NCI-H2107 treated with DMSO at 0.1 percent for 48 hours (cell line): ENCODE data around the gene CCER1.
"Not testable (repeated sequence)": the region's sequence is repeated elsewhere in the genome, so short reads cannot be mapped to it uniquely, and the experiment has no call there.

Experiments
- DNase-seq: peaks from one replicate; lab custom pipeline; 2025; ENCODE audit not compliant: unreplicated experiment; lab: John Stamatoyannopoulos, UW

CCER1 gene, protein sequence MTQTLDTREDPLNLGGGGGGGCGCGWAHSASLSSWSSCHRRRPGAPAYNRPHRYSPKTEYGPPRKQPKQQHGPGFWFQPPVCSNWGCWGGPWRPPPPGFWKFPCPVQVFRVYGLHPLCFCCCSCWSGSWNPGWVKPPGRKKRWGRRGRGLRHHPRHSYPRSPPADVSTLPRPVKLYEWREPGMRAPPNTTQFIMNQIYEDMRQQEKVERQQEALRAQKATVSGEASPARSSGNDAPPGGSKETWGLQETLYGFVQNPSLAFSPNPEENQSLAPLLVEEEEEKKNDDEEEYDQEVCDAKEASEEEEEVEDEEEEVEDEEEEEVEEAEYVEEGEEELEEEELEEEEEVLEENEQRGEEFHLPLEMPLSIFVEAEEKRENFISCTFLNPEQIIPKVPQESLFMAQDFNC

DNA sequence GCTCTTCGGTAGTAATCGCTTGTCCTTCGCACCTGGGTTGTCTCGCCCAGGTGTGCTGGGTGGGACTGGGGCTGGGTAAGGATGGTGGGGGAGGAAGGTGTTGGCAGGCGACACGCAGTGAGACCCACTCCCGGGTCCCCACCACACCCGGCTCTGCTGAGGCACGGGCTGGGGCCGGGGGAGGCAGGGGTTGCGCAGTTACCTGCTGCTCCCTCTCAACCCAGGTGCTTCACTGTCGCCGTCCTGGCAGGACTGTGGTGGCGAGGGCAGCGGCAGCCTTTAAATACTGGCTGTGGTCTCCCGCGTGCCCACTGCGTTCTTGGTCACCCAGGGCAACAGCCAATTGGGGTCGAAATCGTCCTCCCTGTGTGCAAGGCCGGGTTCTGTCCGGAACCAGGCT lies at the start of gene CCER1:
Gene CCER1 (minus strand): TSS at position 256 of the 400 bp plus-strand sequence. CDS start 434 bp downstream, outside the sequence.
- DNase-seq, result no peak

DNA sequence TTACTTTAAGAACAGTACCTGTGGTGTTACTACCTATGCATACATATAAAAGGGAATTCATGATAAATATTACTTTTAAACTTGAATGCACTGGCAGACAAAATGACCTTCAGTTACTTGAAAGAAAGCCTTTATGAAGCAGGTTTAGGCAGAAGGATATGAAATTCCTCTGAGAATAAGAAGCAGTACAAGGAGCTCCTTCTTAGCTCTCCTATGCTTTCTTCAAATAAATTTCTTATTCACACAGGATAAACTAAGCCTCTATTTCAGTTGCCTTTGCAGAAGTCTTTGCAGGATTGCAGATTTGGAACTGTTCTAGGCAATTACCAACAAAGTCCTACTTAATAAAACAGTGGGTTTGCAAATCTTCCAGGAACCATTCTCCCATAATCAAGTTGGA lies 48.8 kb upstream of the CCER1 start:
- DNase-seq, result no peak

DNA sequence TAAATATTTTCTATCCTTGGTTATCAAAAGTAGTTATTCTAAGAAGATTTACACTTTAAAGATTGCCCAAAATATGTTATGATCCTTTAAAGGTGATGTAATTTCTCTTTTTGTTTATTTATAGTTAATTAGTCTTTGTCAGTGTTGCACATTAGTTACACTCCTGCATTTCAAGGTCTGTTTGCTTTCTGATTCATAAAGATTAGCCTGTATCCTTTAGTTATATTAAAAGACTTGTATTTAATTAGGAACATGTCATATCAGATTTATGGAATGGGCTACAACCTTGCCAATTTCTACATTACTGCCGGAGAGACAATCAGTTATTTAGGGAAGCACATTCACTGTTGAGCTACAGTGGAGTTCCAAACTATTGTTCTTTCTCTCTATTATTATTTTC lies 46.3 kb upstream of the CCER1 start:
- no peak for DNase-seq

DNA sequence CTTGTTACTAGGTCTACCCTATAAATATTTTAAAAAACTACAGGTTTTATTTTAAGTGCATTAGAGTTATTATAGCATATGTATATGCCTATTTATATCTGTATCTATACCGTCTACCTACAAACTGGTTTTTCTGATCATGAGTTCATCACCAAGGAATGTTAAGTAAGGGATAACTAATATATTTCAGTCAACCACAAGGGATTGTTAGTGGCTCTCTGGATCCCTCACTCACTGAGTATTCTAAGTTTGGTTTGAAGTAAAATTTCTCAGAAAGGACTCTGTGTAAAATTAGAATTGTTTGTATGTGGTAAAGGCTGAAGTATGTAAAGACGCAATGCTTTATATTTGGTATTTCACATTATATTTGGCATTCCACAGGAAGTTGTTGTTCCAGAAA lies 45.0 kb upstream of the CCER1 start:
- no peak for DNase-seq

DNA sequence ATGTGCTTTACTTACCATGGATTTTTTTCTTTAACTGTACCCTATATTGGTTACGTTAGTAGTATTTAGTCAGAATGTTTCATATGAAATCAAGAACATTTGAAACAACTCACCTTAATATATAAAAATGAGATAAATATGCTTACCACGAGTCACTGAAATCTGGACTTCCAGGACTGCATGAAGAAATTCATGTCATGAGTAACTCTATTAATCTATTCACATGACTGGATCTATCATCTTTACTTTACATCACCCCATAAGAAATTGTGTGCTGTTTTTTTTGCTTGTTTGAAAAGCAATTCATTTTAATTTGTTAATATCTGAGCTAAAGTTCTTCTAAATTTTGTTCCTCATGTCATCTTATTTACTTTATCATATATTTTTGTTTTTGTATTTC lies 44.6 kb upstream of the CCER1 start:
- no peak for DNase-seq

DNA sequence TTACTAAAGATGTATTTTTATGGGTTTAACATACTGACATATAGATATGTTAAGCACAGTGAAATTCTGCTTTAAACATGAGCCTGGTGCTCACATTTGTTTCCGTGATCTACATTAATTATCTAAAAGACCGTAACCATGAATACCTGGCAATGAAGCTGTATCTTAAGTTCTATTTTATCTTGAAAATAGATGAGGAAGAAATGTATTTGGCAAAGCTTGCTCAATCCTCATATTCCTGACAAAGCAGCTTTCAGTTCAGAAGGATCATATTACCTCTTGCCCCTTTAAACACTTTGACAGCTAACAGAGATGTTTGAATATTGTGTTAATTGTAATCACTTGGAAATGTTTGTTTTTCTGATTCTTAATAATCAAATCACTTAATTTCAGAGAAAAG lies 40.0 kb upstream of the CCER1 start:
- no peak for DNase-seq

DNA sequence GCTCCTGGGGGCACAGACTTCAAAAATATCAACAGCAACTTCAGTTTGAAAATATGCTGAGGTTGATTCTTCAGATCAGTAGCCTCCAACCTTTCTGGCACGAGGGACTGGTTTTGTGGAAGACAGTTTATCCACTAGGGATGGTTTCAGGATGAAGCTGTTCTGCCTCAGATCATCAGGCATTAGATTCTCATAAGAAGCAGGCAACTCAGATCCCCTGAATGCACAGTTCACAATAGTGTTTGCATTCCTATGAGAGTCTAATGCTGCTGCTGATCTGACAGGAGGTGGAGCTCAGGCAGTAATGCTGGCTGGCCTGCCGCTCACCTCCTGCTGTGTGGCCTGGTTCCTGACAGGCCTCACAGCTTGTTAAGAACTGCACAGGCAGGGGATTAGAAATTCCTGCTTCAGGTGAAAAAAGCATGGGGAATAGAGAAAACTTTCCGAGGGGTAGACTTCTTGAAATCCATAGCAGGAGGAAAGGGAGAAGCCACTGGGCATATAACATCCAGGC lies 37.0 kb upstream of the CCER1 start:
- no peak for DNase-seq

DNA sequence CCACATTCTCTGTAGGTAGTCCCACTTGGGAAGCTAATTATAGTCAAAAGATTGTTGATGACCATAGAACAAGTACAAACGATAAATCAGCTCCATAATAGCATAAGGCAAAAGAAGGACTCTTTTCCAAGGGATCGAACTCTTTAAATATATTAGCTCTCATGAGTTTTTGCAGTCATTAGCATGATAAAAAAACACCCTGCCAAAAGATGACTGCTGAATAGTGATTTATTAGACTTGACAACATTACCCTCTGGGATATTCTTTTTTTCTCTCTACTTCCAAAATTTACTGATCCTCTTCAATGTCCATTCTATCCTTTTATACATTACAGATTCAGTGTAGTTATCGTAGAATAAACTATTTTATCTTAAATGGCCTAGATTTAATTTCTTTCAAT lies 35.6 kb upstream of the CCER1 start:
- DNase-seq, result no peak

DNA sequence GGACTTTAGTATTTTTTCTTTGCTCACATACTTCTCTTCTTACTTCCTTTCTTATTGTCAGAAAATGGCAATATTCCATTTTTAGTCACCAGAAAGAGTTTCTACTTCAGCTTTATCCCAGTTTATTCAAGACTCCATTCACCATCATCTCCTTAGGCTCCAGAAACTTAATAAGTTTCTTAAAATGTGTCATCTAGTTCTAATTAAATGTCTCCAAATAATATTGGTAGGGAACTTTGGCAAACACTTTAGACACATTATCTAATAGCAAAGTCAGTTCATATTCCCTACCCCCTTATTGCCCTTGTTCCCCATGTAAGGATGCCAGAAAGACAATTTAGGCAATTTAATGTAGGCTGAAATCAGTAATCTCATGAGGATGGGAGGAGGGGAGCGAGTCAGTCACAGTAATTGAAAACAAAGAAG lies 34.7 kb upstream of the CCER1 start:
- DNase-seq, result no peak

DNA sequence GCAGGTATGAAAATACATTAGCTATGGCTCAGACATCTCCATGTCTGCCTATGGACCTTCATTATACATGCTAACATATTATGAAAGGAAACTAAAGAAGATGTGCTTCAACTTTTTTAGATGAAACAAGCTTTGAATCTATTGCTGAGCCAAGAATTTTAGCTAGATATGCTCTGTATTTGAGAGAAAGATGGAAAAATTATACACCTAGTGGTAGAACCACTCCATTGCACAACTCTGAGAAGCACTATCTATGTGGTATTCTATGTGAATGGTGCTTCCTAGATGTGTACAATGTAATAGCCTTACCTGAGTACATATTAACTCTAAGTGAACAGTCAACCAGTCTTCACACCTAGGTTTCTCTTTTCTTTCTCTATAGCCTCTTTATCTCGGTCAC lies 32.5 kb upstream of the CCER1 start:
- DNase-seq, result no peak

DNA sequence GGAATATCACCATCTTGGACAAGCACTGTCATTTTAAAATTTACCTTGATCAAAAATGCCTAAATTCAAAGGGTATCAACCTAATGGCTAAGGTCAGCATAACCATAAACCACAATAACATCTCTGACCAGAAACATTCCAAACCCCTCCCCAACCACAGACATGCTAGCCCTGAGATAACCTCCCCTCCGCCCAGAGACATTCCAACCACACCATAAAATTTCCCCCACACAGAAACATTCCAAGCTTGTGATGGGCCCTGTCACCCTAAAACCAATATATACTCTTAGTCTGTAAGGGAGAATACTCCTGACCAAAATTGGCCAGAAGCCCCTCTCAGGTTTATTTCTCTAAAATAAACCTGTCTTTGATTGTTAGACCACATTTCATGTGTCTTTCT lies 32.1 kb upstream of the CCER1 start:
- no peak for DNase-seq

DNA sequence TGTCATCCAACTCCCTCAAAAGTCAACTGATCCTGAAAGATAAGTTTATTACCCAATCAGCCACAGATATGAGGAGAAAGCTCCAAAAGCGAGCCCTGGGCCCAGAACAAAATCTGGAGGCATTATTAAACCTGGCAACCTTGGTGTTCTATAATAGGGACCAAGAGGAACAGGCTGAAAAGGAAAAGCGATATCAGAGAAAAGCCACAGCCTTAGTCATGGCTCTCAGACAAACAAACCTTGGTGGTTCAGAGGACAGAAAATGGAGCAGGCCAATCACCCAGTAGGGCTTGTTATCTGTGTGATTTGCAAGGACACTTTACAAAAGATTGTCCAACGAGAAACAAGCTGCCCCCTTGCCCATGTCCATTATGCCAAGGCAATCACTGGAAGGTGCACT lies 30.4 kb upstream of the CCER1 start:
- DNase-seq, result not testable (repeated sequence)

DNA sequence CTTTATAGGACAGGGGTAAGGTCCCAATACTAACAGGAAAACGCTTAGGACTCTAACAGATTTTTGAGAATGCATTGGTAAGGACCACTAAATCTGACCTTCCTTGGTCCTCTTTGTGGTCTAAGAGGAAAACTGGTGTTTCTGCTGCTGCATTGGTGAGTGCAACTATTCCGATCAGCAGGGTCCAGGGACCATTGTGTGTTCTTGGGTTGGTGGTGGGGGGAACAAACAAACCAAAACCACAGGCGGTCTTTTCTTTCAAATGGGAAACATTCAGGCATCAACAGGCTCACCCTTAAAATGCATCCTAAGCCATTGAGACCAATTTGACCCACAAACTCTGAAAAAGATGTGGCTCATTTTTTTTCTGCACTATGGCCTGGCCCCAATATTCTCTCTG lies 29.1 kb upstream of the CCER1 start:
- no peak for DNase-seq

DNA sequence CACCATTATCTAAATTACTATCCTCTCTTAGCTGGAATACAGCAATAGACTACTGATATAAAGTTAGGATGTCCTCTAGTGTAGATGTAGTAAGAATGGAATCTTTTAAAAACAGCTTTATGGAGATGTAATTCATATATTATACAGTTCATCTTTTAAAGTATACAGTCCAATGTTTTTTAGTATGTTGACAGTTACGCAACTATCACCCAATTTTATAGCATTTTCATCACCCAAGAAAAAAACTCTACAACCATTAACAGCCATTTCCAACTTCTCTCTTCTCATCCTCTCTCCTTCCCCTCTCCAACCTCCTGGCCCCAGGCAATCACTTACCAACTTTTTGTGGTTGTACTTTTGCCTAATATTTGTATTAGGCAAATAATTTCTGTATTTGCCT lies 27.2 kb upstream of the CCER1 start:
- DNase-seq, result no peak

DNA sequence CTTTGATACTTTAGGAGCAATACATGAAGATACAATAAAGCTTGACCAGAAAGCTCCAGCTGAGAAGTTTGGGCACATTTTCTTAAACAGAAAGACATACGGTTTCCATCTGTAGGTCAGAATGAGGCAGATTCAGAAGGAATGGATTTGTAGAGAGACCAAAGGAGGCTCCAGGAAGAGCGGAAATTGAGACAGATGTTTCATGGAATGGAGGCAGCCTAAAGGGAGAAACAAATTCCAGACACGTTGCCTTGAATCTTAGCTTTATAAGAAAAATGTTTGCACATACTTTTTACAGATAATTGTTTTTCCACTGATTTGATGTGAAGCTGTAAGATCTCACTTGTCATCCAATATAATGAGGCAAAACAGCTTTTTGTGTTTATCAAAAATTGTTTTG lies 25.0 kb upstream of the CCER1 start:
- no peak for DNase-seq

DNA sequence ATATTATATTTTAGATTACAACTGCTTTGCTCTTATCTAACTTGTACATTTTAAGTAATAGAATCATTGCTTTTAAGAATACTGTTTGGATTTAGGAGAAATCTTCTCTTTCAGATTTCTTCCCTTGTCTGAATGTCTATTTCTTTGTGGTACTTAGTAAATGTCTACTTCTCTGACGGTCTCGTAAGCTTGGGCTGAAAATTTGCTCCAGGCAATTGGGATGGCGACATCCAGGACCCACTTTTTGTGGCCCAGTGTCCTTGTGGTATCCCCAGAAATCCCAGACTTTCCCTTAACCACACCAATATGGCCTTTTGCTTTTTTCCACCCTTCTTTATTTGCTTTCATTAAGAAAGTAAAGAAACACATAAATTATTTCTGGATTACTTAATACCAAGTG lies 24.0 kb upstream of the CCER1 start:
- no peak for DNase-seq

DNA sequence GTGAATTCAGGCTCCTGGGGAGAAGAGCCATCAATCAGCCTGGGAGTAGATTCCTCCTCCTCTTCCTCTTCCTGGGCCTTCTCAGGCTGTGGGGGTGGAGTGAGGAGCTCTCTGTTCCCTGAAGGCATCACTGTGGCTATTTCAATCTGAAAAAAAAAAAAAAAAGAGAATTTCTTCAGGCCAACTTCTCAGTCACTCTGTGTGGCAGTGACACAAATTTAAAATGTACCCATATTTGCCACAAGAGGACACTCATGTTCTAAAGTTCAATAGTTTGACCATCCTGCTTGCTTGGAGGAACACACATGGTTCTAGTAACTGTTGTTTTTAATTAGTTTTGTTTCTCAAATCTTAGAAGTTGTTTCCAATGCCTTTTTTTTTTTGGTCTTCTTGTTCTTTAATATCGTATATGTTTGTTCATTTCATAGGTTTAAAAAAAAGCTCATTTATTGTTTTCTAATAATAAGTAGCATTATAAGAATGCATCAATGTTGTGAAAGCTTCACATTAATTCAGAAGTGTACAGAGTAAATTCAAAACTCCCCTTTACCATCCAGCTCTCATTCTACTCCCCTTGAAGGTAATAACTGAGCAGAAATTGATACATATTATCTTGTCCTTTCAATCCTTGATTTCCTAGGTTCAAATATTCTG lies 23.3 kb upstream of the CCER1 start:
- DNase-seq, result peak; percentile 6

DNA sequence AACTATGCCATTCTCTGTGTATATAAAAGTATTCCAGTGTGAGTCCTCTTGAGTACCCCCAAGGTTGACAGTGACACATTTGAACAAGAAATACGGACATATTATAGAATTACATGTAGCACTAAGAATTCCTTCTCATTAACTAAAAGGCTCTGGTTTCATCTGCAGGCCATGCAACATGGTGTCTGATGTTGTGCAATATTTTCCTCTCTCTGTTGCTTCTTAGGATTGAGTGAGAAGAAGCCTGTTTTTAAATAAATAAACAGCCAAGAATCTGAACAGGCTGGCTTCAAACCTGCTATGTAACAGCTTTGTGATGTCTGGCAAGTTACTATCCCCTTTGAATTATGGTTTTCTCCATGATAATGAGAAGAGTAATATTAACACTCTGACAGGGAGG lies 22.2 kb upstream of the CCER1 start:
- DNase-seq, result no peak

DNA sequence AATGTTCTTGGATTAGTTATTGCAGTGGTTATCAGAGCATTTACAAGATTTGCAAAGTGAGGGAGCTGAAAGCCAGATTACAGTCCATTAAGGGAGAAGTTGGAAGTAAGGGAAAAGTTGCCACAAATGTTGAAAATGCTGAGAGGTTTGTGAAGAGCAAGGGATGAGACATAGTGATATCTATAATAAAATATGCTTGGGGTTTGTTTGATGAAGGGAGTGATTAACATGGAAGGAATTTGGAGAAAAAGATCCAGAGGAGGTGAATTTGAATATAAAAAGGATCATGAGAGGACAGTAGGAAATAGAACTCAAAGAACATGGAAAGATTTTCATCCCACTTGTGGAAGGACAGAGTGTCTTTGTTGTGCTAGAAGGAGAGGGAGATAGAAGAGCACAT lies 19.3 kb upstream of the CCER1 start:
- DNase-seq, result no peak

DNA sequence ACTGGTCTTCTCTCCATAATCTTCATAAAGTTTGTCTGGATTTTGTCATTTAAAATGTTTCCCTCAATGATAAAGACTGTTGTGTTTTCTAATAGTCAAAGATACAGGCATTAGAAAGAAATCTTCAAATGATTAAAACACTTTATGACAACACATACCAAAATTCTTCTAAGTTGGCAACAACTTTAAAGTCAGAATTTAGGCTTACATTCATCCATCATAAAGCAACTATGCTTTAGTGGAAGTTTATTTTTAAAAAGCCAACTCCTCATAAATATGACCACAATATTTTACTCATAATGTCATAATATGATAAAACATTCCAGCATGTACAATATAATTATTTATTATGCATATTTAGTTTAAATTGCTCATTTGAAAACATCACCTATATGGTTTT lies 17.2 kb upstream of the CCER1 start:
- DNase-seq, result no peak

DNA sequence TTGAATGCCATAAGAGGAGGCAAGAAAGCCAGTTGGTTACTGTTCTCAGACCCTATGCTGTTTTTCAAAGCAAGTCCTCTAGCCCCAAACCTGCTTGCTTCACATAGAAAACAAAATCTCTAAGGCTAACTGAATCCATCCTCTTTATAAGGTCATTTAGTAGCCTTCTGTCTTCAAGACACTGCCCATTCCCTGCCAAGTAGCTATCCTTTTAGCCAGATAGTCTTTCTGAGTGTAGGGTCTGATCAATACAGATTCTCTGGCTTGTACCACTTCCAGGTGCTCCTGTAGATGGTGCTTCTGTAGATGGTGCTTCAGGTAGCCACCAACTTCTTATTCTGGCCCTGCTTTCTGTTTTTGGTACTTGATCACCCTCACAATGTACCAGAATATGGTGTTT lies 15.9 kb upstream of the CCER1 start:
- no peak for DNase-seq

DNA sequence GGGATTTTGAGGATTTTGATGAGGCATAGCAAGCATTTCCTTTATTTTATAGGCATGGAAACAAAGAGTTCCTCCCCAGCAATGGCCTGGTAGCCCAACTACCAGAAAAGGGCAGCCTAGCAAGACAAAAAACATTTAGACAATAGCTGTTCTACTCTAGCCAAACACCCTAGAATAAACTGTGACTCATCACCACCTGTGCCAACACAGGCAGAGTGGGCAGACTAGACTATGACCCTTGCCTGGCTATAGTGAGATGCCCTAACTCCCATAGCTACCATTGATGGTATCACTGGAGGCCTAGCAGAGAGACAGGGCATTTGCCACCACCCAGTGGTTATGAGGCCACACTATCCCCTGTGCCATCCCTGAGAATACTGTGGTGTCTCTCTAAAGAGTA lies 15.5 kb upstream of the CCER1 start:
- no peak for DNase-seq

DNA sequence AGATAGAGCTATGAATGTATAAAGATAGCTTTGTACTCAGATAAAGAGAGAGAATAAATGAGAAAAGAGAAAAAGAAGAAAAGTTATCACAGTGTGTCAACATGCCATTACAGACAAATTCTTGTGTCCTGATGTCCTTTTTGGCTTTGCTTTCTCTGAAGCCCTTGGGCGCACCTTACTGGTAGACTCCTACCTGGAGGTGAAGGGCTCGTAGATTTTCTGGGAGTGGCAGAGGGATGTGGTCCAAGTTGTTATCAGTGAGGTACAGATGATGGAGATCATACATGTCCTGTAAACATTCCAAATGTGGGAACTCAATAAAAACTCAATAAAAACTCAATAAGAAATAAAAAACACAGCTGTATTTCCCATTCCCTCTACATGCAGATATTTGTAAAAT lies 14.9 kb upstream of the CCER1 start:
- no peak for DNase-seq
